ENCODE results near the gene PIK3AP1.

PIK3AP1 gene

DNA sequence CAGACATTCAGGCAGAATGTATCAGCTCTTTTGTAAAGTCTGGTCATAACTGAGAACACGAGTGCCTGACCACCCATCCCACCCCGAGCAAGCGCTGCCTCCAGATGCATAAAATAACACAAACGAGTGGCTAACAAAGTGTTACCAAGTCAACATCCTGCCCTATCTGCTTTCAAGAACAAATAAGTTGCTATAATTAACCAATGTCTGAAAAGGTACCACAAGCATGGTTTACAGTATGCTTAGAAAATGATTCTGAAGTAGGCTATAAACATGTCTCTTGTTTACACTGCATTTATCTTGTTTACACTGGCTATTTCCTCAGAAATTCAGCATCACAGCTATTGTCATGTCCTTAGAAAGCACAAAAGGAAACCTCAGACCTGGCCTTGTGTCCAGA is 49.5 kb downstream of the PIK3AP1 start:
- DNase-seq: no peak

GRCh38 chr10:96667401-96667800 is 52.9 kb downstream of the PIK3AP1 start:
- no peak for DNase-seq

DNA sequence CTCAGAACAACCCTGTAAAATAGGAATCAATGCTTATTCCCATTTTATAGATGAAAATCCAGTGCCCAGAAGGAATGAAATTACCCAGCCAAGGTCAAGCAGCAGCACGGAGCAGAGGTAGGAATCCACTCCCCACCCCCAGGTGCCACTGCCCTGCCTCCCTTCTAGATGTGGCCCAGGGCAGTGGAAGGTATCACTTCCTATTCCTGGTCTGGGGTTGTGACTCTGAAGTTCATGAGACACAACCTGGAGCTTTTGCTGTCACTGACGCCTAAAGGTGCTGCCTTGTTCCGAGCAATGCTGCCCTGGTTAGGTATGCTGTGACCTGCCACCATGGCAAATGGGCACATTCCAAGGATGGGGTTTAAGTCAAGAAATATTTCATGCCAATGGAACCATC is 53.6 kb downstream of the PIK3AP1 start:
- no peak for DNase-seq

DNA sequence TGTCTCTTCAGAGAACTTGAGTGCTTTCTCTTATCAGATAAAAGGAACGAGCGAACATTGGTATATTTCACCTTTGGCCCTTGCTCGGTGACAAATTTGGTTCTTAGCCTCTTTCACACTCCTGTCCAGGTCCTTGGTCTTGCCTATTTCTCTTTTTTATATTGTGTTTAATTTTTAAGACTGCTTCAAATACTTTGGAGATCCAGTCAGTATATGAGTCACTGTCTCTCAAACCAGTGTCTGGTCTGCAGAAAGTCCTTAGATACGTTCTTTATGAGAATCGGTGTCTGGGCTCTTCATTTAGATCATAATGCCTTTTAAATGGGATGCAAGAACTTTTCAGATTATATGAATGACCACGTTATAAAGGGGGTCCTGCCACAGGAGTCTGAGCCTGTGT is 55.0 kb downstream of the PIK3AP1 start:
- DNase-seq: no peak

DNA sequence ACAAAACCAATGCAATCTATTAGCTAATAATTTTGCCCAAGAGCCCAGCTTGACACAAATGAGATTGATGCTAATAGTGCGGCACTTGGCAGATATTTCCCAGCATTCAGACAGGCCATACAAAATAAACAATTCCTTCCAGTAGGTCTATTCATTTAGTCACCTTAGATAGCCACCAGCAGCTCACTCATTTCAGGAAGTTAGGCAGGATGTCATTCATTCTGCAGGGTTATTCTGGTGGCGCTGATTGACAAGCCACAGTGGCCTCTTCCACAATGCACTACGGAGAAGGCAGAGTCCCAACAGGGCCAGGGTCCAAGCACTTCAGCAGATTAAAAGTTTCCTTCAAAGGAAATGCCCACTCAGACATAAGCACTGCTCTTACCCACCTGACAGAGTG is 55.8 kb downstream of the PIK3AP1 start:
- DNase-seq: peak; percentile 20

DNA sequence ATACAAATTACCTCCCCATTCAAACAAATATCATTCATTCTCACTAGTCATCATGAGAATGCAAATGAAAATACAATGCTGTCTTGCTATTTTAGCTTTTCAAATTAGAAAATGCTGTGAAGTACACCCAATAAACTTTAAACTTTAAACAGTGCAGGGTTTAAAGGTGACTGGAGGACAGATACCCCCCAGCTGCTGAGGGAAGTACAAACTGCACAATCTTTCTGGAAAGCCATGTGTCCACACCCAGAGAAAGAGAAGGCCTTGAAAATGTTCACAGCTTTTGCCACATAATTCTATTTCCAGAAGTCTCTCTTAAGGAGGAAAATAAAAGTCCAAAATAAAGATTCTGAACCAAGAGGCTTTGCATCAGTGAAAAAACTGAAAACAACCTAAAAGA is 56.5 kb downstream of the PIK3AP1 start:
- DNase-seq: no peak

- DNase-seq: no peak
Observed at GRCh38 chr10:96661632-96662031, 58.7 kb downstream of the PIK3AP1 start.

- no peak for DNase-seq
Observed at GRCh38 chr10:96660297-96660696, 60.0 kb downstream of the PIK3AP1 start.

- DNase-seq: no peak
Observed at GRCh38 chr10:96658844-96659243, 61.5 kb downstream of the PIK3AP1 start.

DNA sequence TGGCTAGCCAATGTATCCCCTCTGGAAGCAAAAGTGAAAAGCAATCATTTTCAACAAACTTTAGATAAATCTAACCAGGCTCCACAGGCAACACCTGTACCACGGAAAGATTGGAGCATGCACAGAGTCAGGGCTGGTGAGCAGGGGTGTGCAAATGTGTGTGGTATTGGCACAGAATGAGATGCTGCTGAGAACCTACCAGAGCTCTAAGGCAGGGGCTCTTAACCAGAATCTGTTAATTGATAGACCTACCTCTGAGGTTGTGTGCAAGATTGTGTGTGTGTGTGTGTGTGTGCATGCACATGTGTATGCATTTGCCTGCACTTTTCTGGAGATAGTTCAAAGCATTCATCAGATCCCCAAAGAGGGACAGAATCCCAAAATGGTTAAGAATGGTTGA is 62.9 kb downstream of the PIK3AP1 start:
- DNase-seq: no peak

DNA sequence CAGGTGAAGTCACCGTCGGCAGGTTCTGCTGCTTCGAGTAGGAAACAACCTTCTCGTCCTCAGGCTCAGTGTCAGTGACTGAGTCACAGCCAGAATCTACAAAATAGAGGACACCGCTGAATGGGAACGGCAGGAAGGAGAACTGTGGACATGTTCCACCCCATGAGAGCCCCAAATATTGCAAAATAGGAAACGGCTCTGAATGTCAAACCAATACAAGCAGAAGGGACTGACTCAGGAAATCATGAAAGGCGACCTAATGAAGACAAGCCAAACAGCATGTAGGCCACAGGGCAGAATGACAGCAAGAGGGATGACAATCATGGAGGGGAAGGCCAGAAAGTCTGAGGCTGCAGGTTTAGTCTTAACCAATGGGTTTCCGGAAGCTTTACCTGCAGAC is 63.5 kb downstream of the PIK3AP1 start:
- DNase-seq: no peak

DNA sequence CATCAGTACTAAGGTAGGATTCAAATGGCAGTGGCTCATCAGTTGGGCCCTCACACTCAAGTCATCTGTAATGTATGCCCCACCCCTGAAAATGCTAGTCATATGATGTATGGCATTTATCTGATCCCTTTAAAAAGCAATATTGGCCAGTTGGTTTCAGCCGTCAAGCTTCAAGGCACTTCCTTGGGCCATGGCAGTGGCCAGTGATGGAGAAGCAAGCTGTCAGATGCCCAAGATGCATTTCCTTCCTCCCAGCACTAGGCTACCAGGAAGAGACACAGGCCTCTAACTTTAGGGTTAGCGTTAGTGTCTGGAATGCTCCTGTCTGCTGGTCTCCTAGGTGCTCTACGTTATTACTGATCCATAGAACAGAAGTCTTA is 64.1 kb downstream of the PIK3AP1 start:
- DNase-seq: no peak

- DNase-seq: no peak
Observed at GRCh38 chr10:96655461-96656197, 64.7 kb downstream of the PIK3AP1 start.

GRCh38 chr10:96651998-96652431 is 68.3 kb downstream of the PIK3AP1 start:
- peak; percentile 58 for DNase-seq

DNA sequence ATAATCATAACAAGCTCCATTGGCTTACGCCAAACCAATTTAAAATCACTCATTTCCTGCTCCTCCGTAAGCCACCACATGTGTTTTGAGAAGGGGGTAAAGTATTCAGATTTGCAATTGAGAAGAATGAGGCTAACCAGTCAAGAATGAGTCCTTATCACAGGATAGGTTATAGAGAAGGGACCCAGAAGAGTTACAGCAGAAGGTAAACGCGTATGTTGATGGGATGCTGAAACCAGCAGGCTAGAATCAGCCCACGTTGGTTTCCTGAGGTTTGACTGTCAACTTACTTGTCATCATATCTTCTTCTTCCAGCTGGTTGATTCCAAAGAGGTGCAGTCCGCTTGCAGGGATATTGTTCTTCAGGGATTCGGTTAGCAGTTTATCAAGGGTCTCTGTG is 69.4 kb downstream of the PIK3AP1 start:
- no peak for DNase-seq

- no peak for DNase-seq
Observed at GRCh38 chr10:96648297-96648696, 72.0 kb downstream of the PIK3AP1 start.

DNA sequence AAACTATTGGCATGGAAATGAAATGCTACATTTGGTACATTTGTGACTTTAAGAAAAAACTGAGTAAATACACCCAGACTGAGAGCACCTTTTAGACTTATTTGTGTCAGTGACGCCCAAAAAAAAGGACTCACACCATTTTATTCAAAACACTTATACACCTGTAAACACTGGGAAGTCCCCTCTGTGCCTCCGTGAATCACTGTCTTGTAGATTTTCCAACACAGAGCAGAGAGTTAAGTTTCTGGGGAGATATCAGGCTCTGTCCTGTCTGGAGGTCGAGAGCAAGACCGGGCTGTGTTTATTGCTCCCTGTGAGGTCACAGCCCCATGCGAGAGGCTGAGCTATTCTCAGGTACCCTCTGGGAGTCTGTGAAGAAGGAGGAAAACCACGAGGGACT is 72.8 kb downstream of the PIK3AP1 start:
- DNase-seq: no peak

DNA sequence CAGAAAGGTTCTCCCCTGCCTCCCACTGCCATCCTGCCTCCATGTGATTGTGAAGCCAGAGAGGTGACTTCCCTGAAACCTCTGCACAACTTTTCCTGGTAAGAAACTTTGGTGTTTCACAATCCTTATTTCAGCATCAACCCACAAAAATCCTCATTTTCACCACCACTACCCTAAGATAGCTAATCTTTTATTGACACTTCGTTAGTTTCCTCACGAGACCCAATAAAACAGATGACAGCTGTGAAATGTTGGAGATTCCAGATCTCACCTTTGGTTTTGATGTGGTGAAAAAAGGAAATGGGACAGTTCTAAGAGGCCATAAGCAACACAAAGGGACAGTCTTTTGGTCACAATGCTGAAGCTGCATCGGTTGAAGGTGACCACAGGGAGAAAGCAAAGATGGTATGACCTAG is 73.6 kb downstream of the PIK3AP1 start:
- DNase-seq: no peak

DNA sequence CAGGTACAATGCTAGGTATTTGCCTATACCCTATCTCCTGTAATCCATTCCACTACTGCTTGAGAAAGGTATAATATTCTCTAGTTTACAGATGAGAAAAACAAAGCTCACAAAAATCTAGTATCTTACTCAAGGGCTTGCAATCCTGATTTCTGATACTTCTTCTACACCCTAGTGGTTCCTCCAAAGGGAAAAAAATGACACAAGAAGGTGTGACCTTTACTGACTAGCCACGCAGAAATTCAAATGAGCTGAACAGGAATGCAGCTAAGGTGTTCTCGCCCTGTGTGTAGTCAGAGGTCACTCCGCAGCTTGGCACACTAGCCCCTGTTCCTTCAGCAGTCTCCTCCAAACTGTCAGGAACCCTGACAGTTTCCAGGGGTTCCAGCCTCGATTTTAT is 74.0 kb downstream of the PIK3AP1 start:
- DNase-seq: no peak

- DNase-seq: no peak
Observed at GRCh38 chr10:96645191-96645721, 75.1 kb downstream of the PIK3AP1 start.

GRCh38 chr10:96643920-96644319 is 76.4 kb downstream of the PIK3AP1 start:
- no peak for DNase-seq

DNA sequence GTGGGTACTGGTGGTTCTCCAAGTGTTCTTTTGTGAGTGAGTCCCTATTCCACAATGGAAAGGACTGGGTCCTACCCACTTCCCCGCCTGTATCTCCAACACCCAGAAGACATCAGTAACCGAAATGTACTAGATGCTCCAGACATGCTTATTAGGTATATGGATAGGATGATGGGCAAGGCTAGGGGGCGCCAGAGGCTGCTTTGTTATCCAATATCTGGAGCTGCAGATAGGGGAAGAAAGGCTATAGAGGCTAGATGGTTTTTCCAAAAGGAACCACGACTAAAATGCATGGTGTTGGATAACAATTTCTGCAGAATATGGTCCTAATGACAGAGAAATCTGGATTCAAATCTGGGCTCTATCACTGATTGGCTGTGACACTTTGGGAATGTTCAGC is 77.3 kb downstream of the PIK3AP1 start:
- DNase-seq: peak; percentile 50

DNA sequence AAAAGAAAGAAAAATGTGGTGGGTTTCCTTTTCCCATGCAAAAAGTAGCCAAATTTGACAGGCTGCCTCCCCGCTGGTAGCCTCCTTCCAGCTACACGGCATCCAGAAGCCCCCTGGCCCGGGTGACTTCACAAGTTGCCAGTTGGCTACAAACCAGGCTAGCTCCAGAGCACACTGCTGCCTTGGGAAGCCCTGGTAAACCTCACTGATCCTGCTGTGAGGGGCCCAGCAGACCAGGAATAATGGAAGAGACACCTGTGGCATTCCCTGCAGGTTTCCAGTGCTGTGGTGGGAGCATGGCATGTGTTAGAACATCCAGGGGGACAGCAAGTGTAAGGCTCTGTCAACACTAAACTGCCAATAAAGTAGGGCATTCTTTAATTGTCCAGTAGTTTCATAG is 77.8 kb downstream of the PIK3AP1 start:
- no peak for DNase-seq

DNA sequence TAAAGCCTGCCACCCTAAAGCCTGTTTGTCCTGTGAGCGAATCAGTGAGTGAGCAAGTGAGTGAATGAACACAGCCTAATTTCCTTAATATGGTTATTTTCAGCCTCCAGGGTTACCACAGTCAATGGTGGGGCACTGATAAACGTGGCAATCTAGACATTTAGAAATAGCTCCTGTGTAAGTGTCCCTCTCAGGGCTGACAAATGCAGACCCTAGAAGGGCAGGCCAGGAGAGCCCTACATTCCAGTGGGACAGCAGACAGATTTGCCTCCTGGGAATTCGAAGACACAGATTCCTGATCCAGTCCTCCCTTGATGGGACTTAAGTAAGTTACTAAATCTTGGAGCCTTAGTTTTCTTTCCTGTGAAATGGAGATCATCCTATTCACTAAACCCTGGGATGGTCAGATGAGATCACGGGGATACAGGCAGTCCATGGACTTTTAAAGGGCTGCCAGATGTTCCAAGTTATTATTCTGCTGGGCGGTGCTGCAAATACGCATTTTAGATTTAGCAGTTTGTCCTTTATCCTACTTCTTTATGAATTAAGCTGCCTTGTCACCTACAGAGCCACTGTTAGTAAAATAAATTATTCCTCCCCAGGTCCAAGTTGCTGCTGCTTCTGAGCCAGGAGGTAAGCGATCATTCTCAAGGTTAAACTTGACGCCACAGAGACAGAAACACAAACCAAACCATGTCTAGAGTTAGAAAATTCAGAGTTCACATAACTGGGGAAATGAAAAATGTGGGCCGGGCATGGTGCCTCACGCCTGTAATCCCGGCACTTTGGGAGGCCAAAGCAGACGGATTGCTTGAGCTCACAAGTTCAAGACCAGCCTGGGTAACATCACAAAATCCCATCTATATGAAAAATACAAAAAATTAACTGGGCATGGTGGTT is 78.7 kb downstream of the PIK3AP1 start:
- DNase-seq: no peak
